H1 (cell line): ENCODE results near the gene RPA3. TPM values are rescaled to one million over a fixed set of nuclear protein-coding genes. Genes with fewer than 3 reads are reported as not detected.

Experiments
- BCL11A ChIP-seq, 2 experiments: IDR thresholded peaks; one replicate each; pipeline ENCODE4 v1.6.1; 2011; ENCODE audit warnings: low read depth in 2 of 2, low read length in 2 of 2, mild to moderate bottlenecking in 2 of 2
- NANOG ChIP-seq: IDR thresholded peaks from 2 replicates; pipeline ENCODE4 v1.6.1; 2011; ENCODE audit warnings: low read length, low read depth, mild to moderate bottlenecking, inconsistent platforms; ENCODE audit not compliant: insufficient read depth, poor library complexity, severe bottlenecking
- polyA plus RNA-seq, 7 experiments: library from polyadenylated mRNA; depleted of rRNA in 3 of 7; stranded (reverse) in 5 of 7; unstranded in 2 of 7; fragments of >200 nt in 5 of 7; fragments of 200-250 nt in 2 of 7; gene quantifications; 1 replicate in 5 of 7; 2 replicates in 1 of 7; 4 replicates in 1 of 7; pipeline versions ENCODE4 v1.2.1 to v1.2.3, GENCODE V29; 2011 to 2013; ENCODE audit warnings: missing spikeins in 2 of 7, mixed read lengths in 2 of 7
- total RNA-seq: library from RNA; stranded (reverse); fragmentation: NEBNext Ultra II Directional; extraction: Animal tissue kit (Norgen Biotek cat#: 25700); gene quantifications from 2 replicates; pipeline ENCODE4 v1.2.1, GENCODE V29; 2021

RPA3 gene
- total and polyA plus RNA-seq, 2 of the 8 experiments (the other 6 are each of a cell fraction or from before 2014, with no cell fraction given), result 60.2 to 105 TPM

- TF ChIP-seq BCL11A (IDR thresholded peaks at IDR 0.05; ENCODE audit: low read depth in 2 of 2, low read length in 2 of 2) (no peak), NANOG (no peak)
- TF ChIP-seq, all 59 proteins: peak for 0
Measured at GRCh38 chr7:7667187-7667586, 51.2 kb downstream of the RPA3 start (continued).
